Measurements from ENCODE around the gene IQCH.

Gene IQCH

DNA sequence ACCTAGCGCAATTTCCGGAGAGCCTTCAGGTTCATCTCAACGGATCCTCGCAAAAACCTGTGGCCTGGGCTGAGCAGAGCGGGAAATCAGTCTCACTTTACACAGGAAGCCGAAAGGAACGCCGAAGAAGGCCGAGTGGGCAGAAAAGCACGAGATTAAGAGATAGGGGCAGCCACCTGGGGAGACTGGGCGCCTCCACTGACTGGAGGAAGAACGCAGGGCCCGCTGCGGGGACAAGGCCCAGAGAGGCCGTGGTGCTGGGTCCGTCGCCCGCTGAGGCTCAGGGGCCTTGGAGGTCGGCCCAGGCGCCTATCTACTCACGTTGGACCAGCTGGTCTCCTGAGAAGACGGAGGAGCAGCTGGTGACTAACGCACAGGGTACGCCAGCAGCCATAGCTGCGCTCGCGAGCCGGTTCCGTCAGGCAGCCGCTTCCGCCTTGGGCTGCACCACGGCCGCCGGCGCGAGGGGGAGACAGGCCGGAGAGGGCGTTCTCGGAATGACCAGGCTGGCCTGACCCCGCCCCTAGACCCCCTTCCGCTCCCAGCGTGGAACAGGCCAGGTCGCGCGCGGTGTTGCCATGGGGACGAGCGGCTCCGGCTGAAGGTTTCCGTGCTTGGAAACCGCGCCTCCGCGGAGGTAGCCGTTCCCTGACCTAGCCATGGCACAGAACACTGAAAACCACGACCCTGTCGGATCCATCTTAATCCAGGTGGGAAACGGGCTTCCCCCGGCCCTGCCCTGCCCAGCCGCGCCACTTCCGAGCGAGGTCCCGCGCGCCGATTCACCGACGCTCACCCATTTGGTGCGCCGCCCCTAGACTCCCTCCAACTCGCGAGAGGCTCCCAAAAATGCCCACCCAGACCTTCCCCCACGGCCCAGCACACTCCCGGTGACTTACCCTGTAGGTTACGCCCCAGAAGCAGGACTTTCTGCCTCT, at the start of gene IQCH, which contains the start of gene AAGAB:
TSS of gene IQCH (plus strand) at position 549 of the 938 bp plus-strand sequence. CDS start at position 660, 111 bp downstream.
TSS of gene AAGAB (minus strand) at position 424 of the 938 bp plus-strand sequence. CDS start at position 394, 30 bp downstream.
- peak; percentile 98 for DNase-seq (ENCODE audit: low spot score)

DNA sequence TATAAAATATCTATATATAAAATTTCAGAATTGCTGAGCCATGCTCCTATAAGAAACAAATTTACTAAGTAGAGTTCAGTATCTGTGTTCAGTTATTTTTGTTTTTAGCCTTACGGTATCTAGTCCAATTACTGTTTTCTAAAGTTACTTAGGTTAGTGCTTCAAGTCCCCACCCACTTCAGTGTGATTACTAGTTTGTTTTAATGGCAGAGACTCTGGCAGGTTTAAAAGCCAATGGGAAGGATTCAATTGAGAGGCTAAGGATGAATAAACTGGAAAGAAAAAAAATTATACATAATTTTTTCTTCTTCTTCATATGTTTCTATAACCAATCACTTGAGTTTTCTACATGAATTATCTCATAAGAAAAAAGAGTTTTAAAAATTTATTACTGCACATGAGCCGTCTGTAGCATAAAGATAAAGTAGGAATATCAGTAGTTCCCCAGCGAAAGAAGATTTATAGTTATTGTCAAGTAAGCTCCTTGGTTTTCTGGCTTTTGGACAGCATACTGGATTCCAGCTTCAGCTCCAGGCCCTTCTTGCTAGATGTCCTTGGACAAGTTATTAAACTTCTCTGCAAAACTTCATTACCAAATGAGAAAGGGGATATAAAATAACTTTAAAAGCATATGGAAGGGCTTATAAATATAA, 46.9 kb upstream of the IQCH start:
- no peak for DNase-seq (ENCODE audit: low spot score)

DNA sequence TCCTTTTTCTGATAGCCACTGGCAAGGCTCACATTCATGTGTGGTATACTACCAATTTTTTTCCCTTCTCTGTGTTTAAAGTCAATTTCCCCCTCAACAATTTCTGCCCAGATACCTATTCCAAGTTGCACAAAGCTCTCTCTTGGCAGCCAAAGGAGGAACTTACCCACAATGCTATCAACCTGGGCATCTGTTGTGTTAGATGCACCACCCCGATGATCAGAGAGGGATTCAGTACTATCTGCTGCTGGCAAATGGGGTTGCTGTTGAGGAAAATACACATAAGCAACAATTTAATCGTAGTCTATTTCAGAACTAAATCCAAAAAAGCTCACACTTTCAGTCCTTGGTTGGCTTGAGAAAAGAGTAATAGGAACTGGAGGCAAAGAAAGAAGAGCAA, 46.2 kb upstream of the IQCH start:
- DNase-seq (ENCODE audit: low spot score): no peak

GRCh38 chr15:67210555-67211168, 43.9 kb upstream of the IQCH start:
- DNase-seq (ENCODE audit: low spot score): no peak

- DNase-seq (ENCODE audit: low spot score): no peak
Observed at GRCh38 chr15:67212684-67213367, 41.8 kb upstream of the IQCH start.

DNA sequence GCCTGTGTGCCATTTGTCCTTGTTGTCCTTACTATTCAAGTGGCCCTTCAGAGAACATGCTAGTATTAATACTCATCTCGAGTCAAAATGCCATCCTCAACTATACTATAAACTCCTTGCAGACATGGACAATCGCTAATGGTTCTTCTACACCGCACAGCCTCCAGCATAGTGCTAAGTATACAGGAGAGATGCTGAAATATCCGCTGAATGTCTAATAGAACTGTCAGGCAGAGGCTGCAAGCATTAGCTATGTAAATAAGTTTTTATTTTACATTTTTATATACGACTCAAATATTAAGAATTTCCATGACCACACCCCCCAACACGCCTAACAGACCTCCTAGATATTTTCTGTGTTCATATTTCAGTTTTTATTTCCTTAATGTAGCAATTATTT, 39.5 kb upstream of the IQCH start:
- DNase-seq (ENCODE audit: low spot score): no peak

DNA sequence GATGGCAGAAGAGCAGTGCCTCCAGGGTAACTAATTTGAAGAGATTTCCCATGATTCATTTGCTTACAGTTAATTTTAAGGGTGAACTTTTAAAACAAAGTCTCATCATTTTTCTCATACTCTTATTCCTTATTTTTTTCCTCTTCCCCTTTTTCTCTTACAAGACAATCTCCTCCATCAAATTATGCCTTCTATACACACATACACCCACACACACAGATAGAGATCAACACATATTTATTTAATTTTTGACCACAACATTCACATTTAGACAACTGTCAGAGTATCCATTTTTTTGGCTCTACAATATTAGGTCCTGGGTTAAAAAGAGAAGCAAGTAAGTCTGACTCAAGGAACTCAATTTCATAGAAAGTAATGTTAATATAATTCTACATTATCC, 37.7 kb upstream of the IQCH start:
- DNase-seq (ENCODE audit: low spot score): no peak

- DNase-seq (ENCODE audit: low spot score): no peak
Observed at GRCh38 chr15:67218428-67218827, 36.2 kb upstream of the IQCH start.

DNA sequence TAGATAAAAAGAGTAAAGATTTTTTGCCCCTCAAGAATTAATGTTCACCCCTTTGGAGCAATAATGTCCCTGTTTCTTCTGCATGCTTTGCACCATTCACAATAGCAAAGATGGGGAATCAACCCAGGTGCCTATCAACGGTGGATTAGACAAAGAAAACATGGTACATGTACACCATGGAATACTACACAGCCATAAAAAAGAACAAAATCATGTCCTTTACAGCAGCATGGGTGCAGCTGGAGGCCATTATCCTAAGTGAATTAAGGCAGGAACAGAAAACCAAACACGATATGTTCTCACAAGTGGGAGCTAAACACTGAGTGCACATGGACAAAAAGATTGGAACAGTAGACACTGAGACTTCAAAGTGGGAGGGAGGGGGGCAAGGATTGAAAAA, 35.3 kb upstream of the IQCH start:
- no peak for DNase-seq (ENCODE audit: low spot score)

DNA sequence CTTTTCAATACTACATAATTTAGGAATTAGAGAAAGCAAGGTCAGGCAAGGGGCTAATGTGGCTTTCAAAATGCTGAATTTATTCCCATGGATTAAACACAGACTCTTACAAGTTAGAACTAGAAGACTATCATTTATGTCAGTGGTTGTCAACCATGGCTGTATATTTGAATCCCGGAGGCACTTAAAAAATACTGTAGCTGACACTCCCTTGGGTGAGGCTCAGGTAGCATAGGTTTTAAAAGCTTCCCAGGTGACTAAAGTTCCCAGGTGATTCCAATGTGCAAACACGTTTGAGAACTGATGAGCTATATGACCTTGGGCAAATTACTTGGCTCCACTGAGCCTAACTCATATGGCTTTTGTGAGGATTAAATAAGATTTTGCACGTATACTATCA, 29.7 kb upstream of the IQCH start:
- no peak for DNase-seq (ENCODE audit: low spot score)

- no peak for DNase-seq (ENCODE audit: low spot score)
Observed at GRCh38 chr15:67225336-67225735, 29.2 kb upstream of the IQCH start.

DNA sequence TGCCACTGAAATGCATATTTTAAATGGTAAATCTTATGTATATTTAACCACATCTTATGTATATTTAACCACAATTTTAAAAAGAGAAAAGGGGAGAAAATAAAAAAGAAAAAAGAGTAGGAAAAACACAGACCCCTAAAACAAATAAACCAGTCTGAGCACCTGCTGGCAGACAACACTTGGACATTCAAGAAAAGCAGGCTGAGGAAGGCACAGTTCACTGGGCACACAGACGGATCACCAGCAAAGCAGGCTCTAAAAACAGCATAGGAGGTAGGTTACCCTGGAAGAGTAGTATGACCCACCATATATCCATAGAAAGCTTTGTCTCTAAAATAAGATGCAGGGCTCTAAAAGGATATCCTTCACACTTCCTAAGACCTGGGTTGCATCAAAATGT, 27.2 kb upstream of the IQCH start:
- DNase-seq (ENCODE audit: low spot score): no peak

DNA sequence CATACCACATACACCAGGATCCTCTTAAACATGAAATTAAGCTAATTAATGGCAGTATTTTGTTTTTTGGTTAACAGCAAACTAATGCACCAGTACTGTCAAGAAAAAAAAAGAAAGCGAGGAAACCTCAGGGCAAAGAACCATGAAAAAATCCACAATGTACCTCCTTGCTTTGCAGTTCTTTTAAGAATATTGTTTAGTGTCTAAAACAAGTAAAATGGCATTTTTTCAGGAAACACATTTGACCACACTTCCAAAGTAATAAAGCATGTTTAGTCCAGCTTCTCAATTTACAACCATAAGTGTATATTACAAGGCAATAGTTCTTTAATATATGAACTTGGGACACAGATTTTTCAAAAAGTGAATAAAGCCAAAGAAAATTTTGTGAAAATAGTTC, 26.7 kb upstream of the IQCH start:
- no peak for DNase-seq (ENCODE audit: low spot score)

- DNase-seq (ENCODE audit: low spot score): no peak
Observed at GRCh38 chr15:67228286-67228685, 26.3 kb upstream of the IQCH start.

GRCh38 chr15:67230504-67230903, 24.1 kb upstream of the IQCH start:
- DNase-seq (ENCODE audit: low spot score): no peak

GRCh38 chr15:67232591-67232990, 22.0 kb upstream of the IQCH start:
- DNase-seq (ENCODE audit: low spot score): no peak

- peak; percentile 16 for DNase-seq (ENCODE audit: low spot score)
Observed at GRCh38 chr15:67240235-67241131, 14.1 kb upstream of the IQCH start.

GRCh38 chr15:67241132-67241855, 13.3 kb upstream of the IQCH start:
- no peak for DNase-seq (ENCODE audit: low spot score)

- DNase-seq (ENCODE audit: low spot score): no peak
Observed at GRCh38 chr15:67242708-67243111, 11.9 kb upstream of the IQCH start.

- DNase-seq (ENCODE audit: low spot score): no peak
Observed at GRCh38 chr15:67244971-67245478, 9.6 kb upstream of the IQCH start.

Data from RKO (cell line).